ENCODE results near the gene BCAR1.
"Not testable (repeated sequence)": the region's sequence is repeated elsewhere in the genome, so short reads cannot be mapped to it uniquely, and the experiment has no call there.

BCAR1 gene

DNA sequence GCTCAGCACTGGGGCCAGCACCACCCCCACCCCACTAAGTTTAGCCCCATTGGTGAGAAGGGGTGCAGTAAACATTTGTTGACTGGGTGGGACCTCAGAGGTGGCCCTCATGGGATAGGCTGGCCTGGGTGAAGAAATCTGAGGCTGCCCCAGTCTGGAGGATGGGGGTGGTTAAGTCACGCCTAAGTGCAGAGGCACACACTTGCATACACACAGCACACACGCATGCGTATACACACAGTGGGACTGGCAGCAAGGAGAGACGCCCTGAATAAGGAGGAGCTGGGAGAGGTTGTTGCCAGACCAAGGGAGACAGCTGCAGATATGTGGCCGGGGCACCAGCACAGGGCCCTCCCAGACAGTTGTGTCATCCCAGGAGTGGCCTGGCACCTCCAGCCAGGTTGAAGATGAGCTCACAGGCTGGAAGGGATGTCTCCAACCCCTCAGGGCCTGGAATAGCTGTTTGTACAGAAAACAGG is 3.0 kb upstream of the BCAR1 start:
- no peak for DNase-seq

DNA sequence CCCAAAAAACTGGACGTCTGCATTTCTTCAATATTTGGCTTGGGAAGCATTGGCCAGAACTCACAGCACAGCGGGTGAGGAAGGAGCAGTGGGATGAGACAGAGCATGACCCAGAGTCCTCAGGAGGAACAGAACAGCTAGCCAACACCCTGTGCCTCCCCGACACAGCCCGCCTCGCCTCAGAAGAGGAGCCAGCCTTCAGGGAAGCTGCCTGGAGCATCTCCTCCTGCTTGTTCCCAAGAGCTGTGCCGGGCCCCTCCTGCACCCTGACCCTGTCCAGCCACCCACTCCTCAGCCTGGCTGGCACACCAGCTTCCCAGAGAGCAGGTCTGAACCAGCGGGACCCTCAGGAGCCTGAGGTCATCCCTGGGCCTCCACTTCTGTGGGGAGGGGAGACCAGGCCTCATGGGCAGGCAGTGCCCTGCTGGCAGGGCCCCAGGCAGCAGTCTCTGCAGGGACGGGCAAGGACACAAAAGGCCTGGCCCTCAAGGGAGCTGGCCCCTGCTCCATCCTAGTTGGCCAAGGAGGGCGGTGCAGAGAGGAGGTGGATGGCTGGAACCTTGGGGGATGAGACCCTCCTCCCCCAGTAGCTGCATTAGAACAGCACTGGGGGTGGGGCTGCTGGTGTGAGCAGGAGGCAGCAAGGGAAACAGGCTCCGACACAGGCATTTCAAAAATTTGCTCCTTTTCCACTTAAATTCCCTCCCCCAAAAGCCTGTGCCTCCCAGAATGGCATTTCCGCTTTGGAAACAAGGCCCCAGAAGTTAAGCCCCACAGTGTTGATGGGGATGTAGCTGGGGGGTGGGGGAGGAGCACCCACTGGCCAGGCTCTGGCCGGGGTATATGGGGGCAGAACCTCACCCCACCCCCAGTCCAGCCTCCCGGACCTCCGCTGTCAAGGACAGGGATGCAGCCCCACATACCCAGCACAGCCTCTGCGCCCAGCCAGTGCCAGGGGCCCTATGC is 1.8 kb upstream of the BCAR1 start:
- no peak for DNase-seq

DNA sequence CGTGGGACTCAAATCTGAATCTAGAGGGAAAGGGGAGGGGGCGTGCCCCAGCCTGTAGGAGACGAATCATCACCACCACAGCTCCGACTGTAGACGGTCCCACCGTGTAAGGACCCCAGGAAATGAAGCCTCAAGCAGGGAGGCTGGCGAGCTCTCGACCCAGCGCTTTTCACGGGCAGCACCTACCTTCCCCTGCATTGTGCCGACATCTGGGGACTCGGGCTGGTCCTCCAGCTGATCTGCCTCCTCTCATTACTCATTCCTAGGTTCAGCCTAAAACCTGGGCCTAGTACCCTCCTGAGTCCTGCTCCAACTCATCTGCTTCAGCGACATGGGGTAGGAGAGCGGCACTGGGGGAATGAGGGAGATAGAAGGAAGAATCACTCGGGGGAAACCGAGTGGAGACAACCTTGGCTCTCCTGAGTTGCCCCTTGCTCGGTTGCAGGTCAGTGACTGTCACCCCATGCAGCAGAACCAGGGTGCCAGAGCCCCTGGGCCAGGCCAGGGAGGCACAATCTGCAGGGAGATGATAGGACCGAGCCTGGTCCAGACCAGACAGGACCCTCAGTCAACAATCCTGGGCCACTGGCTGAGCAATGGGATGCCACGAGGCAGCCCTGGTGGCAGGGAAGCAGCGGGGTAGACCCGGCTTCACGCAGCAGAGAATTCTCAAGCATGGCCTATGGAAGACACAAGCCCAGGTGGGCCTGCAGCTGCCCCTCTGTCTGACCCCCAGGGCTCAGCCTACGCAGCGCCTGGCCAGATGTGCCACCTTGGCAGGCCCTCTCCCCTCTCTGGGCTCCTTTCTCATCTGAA is 833 bp upstream of the BCAR1 start:
- DNase-seq, result no peak

DNA sequence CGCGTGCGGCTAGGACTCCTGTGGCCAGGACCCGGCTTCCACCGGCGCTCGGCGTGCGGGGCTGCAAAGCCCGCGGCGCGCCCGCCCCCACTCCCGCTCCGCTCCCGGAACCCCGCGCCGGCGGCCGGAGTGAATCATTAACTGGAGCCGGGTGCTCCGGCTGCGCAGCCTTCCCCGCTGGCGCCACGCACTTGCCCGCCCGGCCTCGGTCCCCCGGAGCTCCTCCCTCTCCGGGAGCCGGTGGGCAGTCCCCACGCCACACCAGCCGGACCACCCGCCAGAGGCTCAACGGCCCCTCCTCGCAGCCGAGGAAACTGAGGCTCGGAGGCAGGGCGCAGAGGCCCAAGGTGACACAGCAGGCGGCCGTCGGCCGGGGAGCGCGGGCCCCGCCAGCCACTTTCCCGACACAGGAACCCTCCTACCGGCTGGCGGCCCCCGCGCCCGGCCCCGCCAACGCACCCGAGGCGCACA is 580 bp downstream of the BCAR1 start:
- no peak for DNase-seq

DNA sequence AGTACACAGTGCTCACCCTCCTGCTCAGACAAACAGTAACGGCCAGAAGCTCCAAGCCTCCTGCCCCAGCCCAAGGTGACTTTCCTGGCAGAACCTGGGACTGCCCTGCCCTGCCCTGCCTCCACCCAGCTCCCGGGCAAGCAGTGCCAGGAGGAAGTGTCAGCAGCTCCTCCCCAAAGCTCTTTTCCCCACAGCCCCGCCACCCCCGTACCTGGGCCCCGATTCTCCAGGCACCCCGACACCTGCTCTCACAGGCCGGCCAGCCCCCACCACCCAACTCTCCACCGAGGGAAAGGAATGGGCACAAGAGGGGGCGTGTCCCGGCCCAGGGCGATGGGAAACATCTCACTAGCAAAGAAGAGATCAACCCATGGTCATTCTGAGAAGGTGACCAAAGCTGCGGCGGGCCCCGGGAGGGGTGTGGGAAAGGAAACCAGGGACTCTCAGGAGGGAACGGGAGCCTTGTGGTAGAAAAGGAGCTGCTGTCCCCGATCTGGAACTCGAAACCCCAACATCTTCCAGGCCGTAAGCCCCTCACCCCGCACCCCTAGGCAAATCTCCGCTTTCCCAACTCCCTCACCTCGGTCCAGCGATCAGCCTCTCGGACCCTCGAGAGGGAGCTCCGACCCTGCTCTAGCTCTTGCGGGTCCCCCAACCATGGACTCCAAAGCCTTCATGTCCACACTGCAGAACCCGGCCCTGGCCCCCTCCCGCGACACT is 1.2 kb downstream of the BCAR1 start:
- no peak for DNase-seq

DNA sequence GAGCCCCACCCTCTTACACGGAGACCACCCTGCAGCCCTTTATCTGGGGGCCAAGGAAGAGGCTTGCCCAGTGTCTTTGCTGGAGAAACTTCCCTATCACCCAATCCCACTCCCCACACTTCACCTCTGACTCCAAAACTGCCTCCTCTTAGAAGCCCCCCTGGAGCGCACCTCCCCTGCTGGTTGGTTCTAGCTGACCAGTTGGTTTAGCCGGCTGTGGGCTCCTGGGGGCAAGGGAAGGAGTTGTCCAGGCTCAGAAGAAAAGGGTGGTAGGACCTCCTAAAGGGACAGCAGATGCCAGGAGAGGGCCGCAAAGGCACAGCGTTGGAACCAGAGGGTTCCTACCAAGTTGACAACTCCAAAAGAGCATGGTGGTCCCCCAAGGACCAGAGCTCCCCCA is 2.0 kb downstream of the BCAR1 start:
- no peak for DNase-seq

DNA sequence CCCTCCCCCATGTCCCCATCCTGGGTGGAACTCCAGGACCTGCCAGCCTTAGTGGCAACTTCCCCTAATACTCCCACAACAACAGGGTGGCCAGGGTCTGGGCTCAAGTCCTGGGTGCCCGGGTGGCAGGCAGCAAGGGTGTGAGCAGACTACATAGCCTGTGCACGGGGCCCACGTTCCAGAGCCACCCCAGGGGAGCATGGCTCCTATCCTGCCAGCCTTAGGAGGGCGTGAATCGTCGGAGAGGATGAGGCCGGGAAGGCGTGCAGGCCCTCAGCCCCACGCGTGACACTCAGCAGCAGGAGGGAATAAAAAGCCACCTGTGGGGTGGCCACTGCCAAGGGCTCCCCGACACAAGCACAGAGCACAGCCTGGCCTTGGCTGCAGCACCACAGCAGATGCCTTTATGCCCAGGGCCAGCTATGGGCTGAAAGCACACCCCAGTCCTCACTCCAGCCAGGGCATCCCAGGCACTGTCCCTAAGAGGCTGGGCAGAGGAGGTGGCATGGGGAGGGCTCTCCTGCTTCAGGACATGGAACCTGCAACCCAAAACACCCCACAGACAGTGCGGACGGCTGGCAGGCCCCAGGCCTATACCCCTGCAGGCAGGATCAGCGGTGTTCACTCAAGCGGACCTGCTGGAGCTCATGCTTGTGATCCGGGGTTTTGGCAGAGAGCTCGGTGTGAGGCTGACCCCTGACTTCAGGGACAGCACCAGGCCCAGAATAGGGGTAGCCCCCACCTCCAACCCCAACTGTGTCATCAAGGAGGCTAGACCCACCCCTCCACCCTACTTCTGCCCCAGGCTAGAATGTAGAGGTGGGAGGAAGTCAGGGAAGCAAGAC is 2.7 kb downstream of the BCAR1 start:
- DNase-seq, result no peak

DNA sequence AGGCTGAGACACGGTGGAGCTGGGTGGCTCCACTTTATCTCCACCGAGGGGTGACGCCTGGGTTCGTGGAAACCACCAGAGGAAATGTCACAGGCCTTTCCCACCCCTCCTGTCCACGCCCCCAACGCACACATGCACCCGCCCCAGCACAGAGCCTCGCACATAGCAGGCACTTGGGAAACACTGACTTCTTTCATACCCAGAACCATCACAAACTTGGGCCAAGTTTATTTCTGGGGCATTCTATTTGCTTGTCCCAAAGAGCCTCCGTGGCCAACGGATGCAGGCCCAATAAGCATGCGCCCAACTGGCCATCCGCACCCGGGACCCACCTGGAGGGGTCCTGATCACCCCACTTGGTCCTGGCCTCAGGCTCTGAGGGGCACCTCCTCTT is 3.3 kb downstream of the BCAR1 start:
- DNase-seq, result no peak

DNA sequence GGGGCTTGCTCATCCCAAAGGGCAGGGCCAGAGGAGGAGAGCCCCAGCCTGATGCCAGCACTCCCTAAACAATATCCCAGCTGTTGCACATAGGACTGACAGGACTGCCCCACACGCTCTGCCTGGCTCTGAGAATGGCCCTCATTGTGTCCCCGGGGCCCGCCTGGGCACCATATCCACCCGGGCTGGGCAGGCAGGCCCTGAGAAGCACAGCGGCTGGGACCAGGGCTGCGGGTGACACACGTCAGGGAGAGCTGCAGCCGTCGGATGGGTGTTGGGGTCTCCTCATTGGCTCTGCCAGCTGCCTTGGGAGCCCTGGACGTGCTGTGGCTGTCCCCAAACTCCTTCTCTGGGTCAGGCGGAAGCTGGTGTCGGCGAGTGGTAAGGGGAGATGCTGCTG is 4.2 kb downstream of the BCAR1 start:
- no peak for DNase-seq

DNA sequence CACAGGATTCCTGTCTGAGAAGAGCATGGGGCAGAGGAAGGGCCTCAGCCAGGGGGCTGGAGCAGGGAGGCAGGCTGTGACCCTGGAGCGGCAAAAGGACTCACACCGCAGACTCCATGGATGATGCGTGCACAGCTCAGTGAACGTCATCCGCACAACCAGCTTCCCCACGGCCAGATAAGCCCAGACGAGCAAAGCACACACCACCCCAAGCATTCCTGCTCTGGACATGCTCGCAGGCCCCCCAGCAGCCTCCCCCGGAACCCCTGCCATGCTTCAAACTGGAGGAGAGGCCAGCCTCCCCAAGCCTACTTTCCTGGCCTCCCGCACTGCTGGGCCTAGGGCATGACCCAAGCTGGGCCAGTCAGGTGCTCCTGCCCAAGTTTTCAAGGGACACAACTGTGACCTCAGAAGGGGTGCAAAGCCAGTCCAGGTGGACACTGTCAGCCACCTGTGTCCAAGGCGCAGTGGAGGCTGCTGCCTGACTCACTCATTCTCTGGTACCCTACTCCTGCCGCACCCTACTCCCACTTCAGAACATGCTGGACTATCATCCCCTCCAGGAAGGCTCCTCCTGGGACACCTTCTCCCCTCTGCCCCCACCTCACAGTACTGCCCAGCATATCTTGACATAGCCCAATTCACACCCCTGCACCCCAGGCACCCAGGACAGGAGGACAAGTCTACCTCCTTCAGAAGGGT is 4.8 kb downstream of the BCAR1 start:
- no peak for DNase-seq

DNA sequence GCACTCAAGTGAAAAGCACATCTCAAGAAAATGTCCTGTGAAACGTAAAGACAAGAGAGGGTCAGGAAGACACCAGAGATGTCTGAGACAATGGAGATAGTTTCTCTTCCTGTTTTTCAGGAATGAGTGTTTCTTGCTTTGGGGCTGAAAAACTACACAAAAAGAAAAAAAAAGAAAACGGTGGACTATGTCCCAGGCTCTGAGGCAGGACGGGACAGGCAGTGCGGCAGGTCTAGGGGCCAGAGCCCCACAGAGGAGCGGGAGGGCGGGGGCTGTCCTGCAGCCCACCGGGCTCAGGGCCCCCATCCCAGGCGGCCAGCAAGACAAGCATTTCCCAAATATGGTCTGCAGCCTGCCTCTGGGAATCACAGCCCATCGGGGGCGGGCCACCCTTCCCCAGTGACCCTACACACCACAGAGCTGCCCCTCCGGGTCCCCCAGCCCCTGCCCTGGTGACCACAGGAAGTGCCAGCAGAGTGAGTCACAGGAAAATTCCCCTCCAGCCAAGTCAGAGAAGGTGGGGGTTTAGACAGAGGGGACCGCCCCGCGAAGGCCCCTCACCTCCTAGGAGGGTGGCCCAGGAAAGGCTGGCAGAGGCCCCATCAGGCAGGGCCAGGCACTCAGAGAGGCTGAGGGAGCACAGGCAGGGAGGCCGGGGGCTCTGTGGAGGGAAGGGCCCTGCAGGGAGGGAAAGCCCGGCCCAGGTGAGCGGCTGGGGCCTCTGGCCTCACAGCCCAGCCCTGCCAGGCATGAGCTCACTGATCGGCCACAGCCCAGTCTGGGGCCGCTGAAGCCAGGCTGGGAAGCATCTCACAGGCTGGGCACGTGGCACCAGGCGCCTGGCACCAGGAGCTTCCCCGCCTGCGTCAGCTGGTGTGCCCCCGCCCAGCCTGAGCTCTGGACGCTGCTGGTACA is 6.3 kb downstream of the BCAR1 start:
- no peak for DNase-seq

DNA sequence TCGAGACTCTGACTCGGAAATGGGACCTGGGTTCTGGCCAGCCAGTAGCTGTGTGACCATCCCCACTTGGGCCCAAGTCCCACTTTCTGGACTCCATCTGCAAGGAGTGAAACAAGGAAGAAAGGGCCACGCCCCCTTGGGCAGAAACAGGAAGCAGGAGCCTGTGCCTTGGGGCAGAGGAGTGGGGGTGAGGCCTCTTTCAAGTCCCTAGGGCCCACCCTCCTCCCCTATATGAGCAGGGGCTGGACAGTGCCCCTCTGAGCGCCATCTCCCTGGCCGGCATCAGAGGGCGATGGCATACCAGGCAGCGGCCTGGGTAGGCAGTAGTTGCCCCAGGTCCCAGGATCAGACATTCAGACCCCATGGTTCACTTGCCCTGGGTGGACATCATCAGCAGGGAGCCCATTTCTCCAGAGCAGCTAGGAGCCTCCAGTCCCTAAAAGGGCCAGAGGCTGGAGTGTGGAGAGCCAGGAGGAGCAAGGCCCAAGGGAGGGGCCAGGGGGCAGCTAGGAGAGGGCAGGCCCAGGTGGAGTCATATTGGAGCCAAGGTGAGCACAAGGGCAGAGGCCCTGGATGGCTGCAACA is 7.1 kb downstream of the BCAR1 start:
- DNase-seq, result no peak

DNA sequence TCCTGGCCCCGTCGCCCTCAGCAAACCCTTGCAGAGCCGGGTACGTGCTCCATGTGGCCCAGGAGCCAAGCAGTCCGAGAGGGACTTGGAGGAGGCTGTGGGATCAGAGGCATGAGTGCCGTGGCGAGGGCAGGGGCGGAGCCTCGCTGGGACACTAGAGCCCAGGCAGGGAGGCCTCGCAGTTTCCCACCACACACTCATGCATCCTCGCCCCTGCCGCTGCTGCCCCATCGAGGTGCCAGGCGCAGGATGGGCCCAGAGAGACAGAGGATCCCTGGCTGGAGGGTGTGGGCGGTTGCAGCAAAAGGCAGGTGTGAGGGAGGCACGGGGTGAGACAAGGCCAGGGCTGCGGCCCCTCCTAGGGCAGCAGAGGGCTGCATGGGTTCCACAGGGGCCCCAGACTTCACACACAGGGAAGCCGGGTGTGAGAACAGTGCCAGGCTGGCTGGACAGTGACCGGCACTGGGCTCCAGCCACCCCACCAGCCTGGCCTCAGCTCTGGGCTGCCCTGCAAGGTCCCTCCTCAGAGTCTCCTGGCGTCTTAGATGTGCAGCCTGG is 7.7 kb downstream of the BCAR1 start:
- no peak for DNase-seq

DNA sequence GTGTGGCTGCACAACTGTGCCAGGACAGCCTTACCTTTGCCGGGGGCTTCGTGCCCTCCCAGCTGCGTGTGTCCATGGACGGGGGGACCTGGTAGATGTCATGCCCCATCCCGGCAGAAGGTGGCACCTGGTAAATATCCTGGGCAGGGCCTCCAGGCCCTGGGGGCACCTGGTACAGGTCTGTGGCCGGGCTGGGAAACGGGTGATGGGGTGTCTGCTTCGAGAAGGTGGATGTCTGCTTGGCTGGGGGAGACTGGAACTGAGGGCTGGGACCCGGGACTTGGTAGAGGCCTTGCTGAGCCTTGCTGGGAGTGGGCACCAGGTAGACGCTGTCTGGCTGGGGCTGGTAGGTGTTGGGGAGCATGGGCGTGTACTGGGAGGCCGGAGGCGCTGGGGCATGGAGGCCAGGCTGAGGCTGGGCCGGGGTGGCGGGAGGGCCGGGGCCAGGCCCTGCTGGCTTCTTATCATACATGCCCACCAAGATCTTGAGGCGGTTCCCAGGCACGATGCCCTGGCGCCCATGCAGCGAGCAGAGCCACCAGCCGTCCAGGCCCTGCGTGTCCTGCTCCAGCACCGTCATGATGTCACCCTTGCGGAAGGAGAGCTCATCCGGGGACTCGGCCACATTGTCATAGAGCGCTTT is 8.9 kb downstream of the BCAR1 start:
- not testable (repeated sequence) for DNase-seq

DNA sequence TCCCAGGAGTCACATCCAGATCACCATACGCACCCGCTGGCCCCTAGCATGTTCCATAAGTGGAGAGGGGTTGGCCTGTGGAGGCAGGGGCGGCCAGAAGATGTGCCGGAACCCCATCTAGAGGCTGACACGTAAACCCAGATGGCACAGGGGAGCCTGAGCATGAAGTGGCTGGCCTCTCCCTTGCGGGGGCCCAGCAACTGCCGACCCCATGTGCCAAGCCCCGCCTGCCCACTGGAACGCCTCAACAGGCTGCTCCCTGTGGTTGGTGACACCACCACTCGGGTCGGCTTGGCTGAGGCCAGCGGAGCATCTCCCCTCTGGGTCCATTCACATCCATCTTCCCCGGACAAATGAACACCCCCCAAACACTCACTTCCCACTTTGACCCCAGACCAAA is 9.5 kb downstream of the BCAR1 start:
- no peak for DNase-seq

DNA sequence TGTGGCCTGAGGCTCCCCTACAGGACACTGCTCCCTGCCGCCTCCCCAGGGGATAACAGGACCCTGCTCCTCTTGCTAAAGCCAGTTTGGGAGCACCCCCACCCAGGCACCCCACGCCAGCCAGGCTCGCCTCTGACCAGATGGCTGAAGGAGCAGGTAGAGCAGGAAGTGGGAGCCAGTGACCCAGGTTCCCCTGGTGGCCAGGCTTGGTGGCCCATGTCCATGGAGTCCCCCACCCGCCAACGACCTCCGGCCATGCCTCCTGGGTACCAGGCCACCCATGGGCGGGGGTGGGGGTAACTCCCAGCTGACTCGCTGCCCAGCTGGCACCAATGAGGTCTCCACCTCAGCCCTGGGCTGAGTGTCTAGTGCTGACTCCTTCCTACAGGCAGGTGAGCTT is 10.0 kb downstream of the BCAR1 start:
- DNase-seq, result no peak

DNA sequence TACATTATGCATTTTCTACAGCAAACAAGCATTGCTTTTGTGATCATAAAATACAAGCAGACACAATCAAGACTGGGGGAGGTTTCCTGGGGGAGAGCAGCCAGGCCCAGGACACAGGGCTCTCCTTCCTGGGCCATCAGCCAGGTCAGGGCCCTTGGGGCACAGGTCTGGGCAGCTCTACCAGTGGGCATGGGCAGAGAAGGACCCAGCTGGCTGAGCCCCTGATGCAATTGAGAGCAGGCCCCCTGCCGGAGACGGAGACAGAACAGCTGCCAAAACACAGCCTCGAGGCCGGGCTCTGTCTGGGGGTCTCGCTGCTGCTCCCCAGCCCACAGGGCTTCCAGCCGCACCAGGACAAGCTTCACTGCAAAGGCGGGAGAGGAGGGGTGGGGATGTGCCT is 10.8 kb downstream of the BCAR1 start:
- not testable (repeated sequence) for DNase-seq

DNA sequence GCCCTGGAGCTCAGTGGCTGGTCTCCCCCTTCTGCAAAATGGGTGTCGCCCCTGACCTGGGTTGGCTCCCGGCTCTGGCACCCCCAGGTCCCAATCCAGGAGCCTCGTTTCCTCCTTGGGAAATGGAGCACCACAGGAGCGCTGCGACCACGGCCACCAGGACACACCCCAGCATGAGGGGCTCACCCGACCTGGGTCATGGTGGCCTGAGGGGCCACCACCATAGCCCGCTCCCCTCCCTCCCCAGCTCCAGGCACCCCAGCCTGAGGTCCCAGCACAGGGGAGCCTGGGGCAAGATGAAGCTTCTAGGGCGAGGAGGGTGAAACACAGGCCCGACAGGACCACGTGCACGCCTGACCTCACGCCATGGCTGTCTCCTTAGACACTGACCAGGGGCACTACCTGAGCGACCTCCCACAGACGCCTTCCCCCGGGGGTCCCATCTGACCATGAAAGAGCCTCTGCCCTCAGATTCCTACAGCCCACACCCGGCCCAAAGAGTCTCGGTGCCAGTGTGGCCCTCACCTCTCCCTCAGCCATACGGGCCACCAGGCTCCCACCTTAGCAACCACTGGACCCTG is 11.8 kb downstream of the BCAR1 start:
- no peak for DNase-seq

All from SHP77 (cell line).